HepG2 (cell line): ENCODE data around the gene PFDN5. TPM values are rescaled to one million over a fixed set of nuclear protein-coding genes. Genes with fewer than 3 reads are reported as not detected.

Experiments used
- GATAD1 ChIP-seq: IDR thresholded peaks from 2 replicates; pipeline ENCODE4 v1.6.1; 2016; ENCODE audit warnings: missing genetic modification reagents, missing compliant biosample characterization
- MEF2D ChIP-seq: sonication (generic); formaldehyde crosslinking; IDR thresholded peaks from 2 replicates; pipeline ENCODE4 v1.5.1; 2020; ENCODE audit warnings: mild to moderate bottlenecking, missing genetic modification reagents
- ONECUT2 ChIP-seq: sonication (generic); formaldehyde crosslinking; IDR thresholded peaks from 2 replicates; pipeline ENCODE4 v1.4.0; 2020; ENCODE audit warnings: missing genetic modification reagents
- PCBP2 ChIP-seq: fragments of 200-400 bp; formaldehyde crosslinking; optimal IDR thresholded peaks from 2 replicates; pipeline ENCODE3; 2018; ENCODE audit warnings: low read length, low read depth; ENCODE audit not compliant: poor library complexity, severe bottlenecking
- RBFOX2 ChIP-seq: fragments of 200-400 bp; formaldehyde crosslinking; IDR thresholded peaks from 2 replicates; pipeline ENCODE4 v1.6.1; 2017; ENCODE audit warnings: low read depth, mild to moderate bottlenecking, low read length
- SIX4 ChIP-seq: sonication (generic); formaldehyde crosslinking; IDR thresholded peaks from 2 replicates; pipeline ENCODE4 v1.4.0; 2020; ENCODE audit warnings: missing genetic modification reagents
- SOX13 ChIP-seq, 3 experiments: fragments of 450-650 bp in 1 of 3; sonication (generic) in 1 of 3; formaldehyde crosslinking in 1 of 3; IDR thresholded peaks in 2 of 3; conservative IDR thresholded peaks in 1 of 3; 2 replicates each; pipeline versions ENCODE4 v1.5.0 to v1.6.1; 2016 to 2020; ENCODE audit warnings: antibody characterized with exemption in 1 of 3, mild to moderate bottlenecking in 1 of 3, missing compliant biosample characterization in 1 of 3, missing genetic modification reagents in 1 of 3, moderate library complexity in 1 of 3
- TAF15 ChIP-seq: fragments of 200-400 bp; formaldehyde crosslinking; IDR thresholded peaks from one replicate; pipeline ENCODE4 v1.6.1; 2018; ENCODE audit warnings: mild to moderate bottlenecking, low read depth, low read length; ENCODE audit not compliant: poor library complexity, severe bottlenecking
- ZNF3 ChIP-seq: IDR thresholded peaks from 2 replicates; pipeline ENCODE4 v1.7.0; 2017; ENCODE audit warnings: inconsistent platforms
- ZNF335 ChIP-seq: sonication (generic); formaldehyde crosslinking; IDR thresholded peaks from 2 replicates; pipeline ENCODE4 v1.4.0; 2020; ENCODE audit warnings: missing genetic modification reagents
- ZNF616 ChIP-seq: sonication (generic); formaldehyde crosslinking; IDR thresholded peaks from 2 replicates; pipeline ENCODE4 v1.5.0; 2020; ENCODE audit warnings: low read depth, mild to moderate bottlenecking, missing genetic modification reagents
- polyA plus RNA-seq, 8 experiments: library from polyadenylated mRNA; depleted of rRNA in 3 of 8; stranded (reverse) in 7 of 8; unstranded in 1 of 8; fragments of >200 nt; fragmentation: Illumina TruSeq in 4 of 8; extraction: Trizol in 4 of 8; gene quantifications; 2 replicates each; pipeline versions ENCODE4 v1.2.1 to v1.2.3, GENCODE V29; 2011 to 2016; ENCODE audit warnings: low read depth in 4 of 8, missing spikeins in 1 of 8, mixed read lengths in 1 of 8; ENCODE audit not compliant: insufficient read depth in 1 of 8
- total RNA-seq, 5 experiments: library from RNA; depleted of rRNA; stranded (reverse); fragments of >200 nt; fragmentation: Illumina TruSeq; extraction: Trizol; gene quantifications; 2 replicates each; pipeline ENCODE4 v1.2.3, GENCODE V29; 2016; ENCODE audit warnings: low read depth in 1 of 5
- TF ChIP-seq, protein P1 (sequence below): sonication (generic); formaldehyde crosslinking; IDR thresholded peaks from 2 replicates; pipeline ENCODE4 v1.5.0; 2020; ENCODE audit warnings: mild to moderate bottlenecking, missing genetic modification reagents, borderline replicate concordance
- TF ChIP-seq, protein P2 (sequence below): sonication (generic); formaldehyde crosslinking; IDR thresholded peaks from 2 replicates; pipeline ENCODE4 v1.4.0; 2020; ENCODE audit warnings: missing genetic modification reagents, borderline replicate concordance
- TF ChIP-seq, protein P3 (sequence below): sonication (generic); formaldehyde crosslinking; IDR thresholded peaks from 2 replicates; pipeline ENCODE4 v1.4.0; 2020; ENCODE audit warnings: missing genetic modification reagents, borderline replicate concordance

Gene PFDN5
- total and polyA plus RNA-seq, 2 of the 13 experiments (the other 11 are each of a cell fraction or from before 2014, with no cell fraction given), result 449 to 462 TPM

DNA sequence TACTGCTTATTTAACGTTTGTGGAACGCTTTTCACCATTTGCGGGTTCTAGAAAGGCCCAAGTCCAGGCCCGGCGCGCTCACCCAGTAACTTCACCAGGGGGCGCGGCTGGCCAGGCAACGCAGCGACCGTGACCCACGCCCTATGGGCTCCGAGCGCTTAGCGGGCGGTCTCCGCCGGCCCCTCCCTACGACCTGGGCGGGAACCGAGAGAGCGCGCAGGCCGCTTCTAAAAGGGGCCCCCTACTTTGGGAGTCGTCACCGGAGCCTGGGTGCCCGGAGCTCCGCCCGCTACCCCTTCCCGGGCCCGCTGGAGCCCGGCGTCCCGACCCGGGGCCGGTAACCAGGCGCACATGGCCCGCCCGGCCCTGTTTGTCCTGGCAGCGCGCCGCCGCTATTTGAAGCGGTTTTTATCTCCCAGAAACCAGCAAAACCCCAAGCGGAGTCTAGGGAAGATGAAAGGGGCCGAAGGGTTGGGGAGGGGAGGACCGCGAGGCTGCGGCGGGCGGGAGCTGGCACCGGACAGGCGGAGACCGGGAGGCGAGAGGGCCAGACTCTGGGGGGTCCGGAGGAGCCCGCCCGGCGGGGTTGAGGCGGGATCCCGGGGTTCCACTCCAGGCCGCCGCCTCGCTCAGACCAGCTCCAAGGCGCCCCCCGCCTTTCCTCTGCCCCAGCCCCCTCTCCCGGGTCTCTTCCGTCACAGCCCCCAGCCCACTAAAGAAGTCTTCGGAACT lies 29.6 kb downstream of the PFDN5 start (continued):
- TF ChIP-seq ZNF616 (CRISPR knock-in tag), result no peak
- TF ChIP-seq, protein P1, sequence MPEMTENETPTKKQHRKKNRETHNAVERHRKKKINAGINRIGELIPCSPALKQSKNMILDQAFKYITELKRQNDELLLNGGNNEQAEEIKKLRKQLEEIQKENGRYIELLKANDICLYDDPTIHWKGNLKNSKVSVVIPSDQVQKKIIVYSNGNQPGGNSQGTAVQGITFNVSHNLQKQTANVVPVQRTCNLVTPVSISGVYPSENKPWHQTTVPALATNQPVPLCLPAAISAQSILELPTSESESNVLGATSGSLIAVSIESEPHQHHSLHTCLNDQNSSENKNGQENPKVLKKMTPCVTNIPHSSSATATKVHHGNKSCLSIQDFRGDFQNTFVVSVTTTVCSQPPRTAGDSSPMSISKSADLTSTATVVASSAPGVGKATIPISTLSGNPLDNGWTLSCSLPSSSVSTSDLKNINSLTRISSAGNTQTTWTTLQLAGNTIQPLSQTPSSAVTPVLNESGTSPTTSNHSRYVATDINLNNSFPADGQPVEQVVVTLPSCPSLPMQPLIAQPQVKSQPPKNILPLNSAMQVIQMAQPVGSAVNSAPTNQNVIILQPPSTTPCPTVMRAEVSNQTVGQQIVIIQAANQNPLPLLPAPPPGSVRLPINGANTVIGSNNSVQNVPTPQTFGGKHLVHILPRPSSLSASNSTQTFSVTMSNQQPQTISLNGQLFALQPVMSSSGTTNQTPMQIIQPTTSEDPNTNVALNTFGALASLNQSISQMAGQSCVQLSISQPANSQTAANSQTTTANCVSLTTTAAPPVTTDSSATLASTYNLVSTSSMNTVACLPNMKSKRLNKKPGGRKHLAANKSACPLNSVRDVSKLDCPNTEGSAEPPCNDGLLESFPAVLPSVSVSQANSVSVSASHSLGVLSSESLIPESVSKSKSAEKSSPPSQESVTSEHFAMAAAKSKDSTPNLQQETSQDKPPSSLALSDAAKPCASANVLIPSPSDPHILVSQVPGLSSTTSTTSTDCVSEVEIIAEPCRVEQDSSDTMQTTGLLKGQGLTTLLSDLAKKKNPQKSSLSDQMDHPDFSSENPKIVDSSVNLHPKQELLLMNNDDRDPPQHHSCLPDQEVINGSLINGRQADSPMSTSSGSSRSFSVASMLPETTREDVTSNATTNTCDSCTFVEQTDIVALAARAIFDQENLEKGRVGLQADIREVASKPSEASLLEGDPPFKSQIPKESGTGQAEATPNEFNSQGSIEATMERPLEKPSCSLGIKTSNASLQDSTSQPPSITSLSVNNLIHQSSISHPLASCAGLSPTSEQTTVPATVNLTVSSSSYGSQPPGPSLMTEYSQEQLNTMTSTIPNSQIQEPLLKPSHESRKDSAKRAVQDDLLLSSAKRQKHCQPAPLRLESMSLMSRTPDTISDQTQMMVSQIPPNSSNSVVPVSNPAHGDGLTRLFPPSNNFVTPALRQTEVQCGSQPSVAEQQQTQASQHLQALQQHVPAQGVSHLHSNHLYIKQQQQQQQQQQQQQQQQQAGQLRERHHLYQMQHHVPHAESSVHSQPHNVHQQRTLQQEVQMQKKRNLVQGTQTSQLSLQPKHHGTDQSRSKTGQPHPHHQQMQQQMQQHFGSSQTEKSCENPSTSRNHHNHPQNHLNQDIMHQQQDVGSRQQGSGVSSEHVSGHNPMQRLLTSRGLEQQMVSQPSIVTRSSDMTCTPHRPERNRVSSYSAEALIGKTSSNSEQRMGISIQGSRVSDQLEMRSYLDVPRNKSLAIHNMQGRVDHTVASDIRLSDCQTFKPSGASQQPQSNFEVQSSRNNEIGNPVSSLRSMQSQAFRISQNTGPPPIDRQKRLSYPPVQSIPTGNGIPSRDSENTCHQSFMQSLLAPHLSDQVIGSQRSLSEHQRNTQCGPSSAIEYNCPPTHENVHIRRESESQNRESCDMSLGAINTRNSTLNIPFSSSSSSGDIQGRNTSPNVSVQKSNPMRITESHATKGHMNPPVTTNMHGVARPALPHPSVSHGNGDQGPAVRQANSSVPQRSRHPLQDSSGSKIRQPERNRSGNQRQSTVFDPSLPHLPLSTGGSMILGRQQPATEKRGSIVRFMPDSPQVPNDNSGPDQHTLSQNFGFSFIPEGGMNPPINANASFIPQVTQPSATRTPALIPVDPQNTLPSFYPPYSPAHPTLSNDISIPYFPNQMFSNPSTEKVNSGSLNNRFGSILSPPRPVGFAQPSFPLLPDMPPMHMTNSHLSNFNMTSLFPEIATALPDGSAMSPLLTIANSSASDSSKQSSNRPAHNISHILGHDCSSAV (CRISPR knock-in tag), result no peak
- peak; percentile 68 for TF ChIP-seq GATAD1 (CRISPR knock-in tag)
- TF ChIP-seq PCBP2, result no peak
- TF ChIP-seq ZNF3, result no peak
- peak; percentile 69; the same call in 1 of the 2 replicates for TF ChIP-seq MEF2D (CRISPR knock-in tag)
- TF ChIP-seq ZNF335 (CRISPR knock-in tag), result no peak
- TF ChIP-seq, protein P2, sequence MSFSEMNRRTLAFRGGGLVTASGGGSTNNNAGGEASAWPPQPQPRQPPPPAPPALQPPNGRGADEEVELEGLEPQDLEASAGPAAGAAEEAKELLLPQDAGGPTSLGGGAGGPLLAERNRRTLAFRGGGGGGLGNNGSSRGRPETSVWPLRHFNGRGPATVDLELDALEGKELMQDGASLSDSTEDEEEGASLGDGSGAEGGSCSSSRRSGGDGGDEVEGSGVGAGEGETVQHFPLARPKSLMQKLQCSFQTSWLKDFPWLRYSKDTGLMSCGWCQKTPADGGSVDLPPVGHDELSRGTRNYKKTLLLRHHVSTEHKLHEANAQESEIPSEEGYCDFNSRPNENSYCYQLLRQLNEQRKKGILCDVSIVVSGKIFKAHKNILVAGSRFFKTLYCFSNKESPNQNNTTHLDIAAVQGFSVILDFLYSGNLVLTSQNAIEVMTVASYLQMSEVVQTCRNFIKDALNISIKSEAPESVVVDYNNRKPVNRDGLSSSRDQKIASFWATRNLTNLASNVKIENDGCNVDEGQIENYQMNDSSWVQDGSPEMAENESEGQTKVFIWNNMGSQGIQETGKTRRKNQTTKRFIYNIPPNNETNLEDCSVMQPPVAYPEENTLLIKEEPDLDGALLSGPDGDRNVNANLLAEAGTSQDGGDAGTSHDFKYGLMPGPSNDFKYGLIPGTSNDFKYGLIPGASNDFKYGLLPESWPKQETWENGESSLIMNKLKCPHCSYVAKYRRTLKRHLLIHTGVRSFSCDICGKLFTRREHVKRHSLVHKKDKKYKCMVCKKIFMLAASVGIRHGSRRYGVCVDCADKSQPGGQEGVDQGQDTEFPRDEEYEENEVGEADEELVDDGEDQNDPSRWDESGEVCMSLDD (CRISPR knock-in tag), result peak; percentile 43; the same call in 1 of the 2 replicates
- no peak for TF ChIP-seq SOX13 (IDR thresholded peaks at IDR 0.05)
- peak in 1 of 2 experiments; percentile 21; a peak in 1 of 4 replicates for TF ChIP-seq SOX13 (CRISPR knock-in tag; conservative IDR thresholded peaks at IDR 0.05 in 1 of 2, IDR thresholded peaks at IDR 0.05 in 1 of 2)
- TF ChIP-seq ONECUT2 (CRISPR knock-in tag), result no peak
- TF ChIP-seq SIX4 (CRISPR knock-in tag), result no peak
- peak; percentile 91 for TF ChIP-seq RBFOX2
- TF ChIP-seq, protein P3, sequence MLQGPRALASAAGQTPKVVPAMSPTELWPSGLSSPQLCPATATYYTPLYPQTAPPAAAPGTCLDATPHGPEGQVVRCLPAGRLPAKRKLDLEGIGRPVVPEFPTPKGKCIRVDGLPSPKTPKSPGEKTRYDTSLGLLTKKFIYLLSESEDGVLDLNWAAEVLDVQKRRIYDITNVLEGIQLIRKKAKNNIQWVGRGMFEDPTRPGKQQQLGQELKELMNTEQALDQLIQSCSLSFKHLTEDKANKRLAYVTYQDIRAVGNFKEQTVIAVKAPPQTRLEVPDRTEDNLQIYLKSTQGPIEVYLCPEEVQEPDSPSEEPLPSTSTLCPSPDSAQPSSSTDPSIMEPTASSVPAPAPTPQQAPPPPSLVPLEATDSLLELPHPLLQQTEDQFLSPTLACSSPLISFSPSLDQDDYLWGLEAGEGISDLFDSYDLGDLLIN (CRISPR knock-in tag), result peak; percentile 95; the same call in 1 of the 2 replicates
- TF ChIP-seq TAF15, result no peak
